RWPE2 (cell line): ENCODE results near the gene RPL4.
"Not testable (repeated sequence)": the region's sequence is repeated elsewhere in the genome, so short reads cannot be mapped to it uniquely, and the experiment has no call there.

Experiments
- ATAC-seq: fragments of 200-7000 bp; cut with Tn5 transposase; 3 replicates; pipeline ENCODE4 v1.9.1; 2021; ENCODE audit warnings: low read depth
- DNase-seq: peaks from one replicate; pipeline ENCODE4 v3.0.0-alpha.2; 2020; ENCODE audit warnings: low spot score
- H3K27ac ChIP-seq: fragments of 450-650 bp; 2 replicates; pipeline ENCODE4 v1.5.1; 2017; ENCODE audit warnings: mild to moderate bottlenecking; ENCODE audit not compliant: poor library complexity, severe bottlenecking
- H3K27me3 ChIP-seq: fragments of 250-450 bp; sonication (Bioruptor Pico); 2 replicates; pipeline ENCODE4 v1.5.1; 2021; ENCODE audit warnings: mild to moderate bottlenecking, moderate library complexity; ENCODE audit not compliant: insufficient read depth, poor library complexity, severe bottlenecking
- H3K36me3 ChIP-seq: fragments of 250-450 bp; sonication (Bioruptor Pico); 2 replicates; pipeline ENCODE4 v1.5.1; 2020; ENCODE audit warnings: low read depth, mild to moderate bottlenecking, moderate library complexity
- H3K4me1 ChIP-seq: fragments of 250-450 bp; sonication (Bioruptor Pico); 2 replicates; pipeline ENCODE4 v1.5.1; 2021; ENCODE audit warnings: mild to moderate bottlenecking, moderate library complexity; ENCODE audit not compliant: insufficient read depth, poor library complexity, severe bottlenecking
- H3K4me3 ChIP-seq: fragments of 250-450 bp; sonication (Bioruptor Pico); 2 replicates; pipeline ENCODE4 v1.5.1; 2021; ENCODE audit warnings: mild to moderate bottlenecking, moderate library complexity; ENCODE audit not compliant: severe bottlenecking
- H3K9me3 ChIP-seq: fragments of 250-450 bp; sonication (Bioruptor Pico); 2 replicates; pipeline ENCODE4 v1.5.1; 2021; ENCODE audit warnings: mild to moderate bottlenecking, moderate library complexity; ENCODE audit not compliant: severe bottlenecking
- CTCF ChIP-seq: fragments of 450-650 bp; IDR thresholded peaks from one replicate; pipeline ENCODE4 v1.5.1; 2017; ENCODE audit warnings: mild to moderate bottlenecking, moderate library complexity; ENCODE audit not compliant: poor library complexity, severe bottlenecking

RPL4 gene

GRCh38 chr15:66462627-66463026 is 42.0 kb downstream of the RPL4 start:
- Histone ChIP-seq H3K9me3 (no peaks in the 10 kb centered on the region), H3K4me3 (no peak overlapping the region), H3K4me1 (peaks cover 41% of the 10 kb centered on the region), H3K27me3 (no peaks in the 10 kb centered on the region), H3K27ac (peak overlapping the region; percentile 93), H3K36me3 (peaks cover 48% of the 10 kb centered on the region)
- ATAC-seq (no peak), DNase-seq (no peak)
- no peak for TF ChIP-seq CTCF

- DNase-seq, result peak; percentile 89
- H3K36me3 ChIP-seq, result peaks cover 48% of the 10 kb centered on the region
- ATAC-seq, result peak; percentile 59
- peak overlapping the region; percentile 93 for H3K27ac ChIP-seq
- no peak overlapping the region for H3K4me3 ChIP-seq
- H3K9me3 ChIP-seq, result no peaks in the 10 kb centered on the region
- H3K27me3 ChIP-seq, result no peaks in the 10 kb centered on the region
- no peak for TF ChIP-seq CTCF
- H3K4me1 ChIP-seq, result peaks cover 41% of the 10 kb centered on the region
Measured at GRCh38 chr15:66461917-66462316, 42.7 kb downstream of the RPL4 start.

- not testable (repeated sequence) for H3K27me3 ChIP-seq
Measured at GRCh38 chr15:66461294-66461693, 43.4 kb downstream of the RPL4 start.

GRCh38 chr15:66459818-66460615 is 44.6 kb downstream of the RPL4 start:
- peak; percentile 92 for ATAC-seq
- Histone ChIP-seq H3K27me3 (no peaks in the 10 kb centered on the region), H3K9me3 (no peaks in the 10 kb centered on the region), H3K36me3 (peaks cover 37% of the 10 kb centered on the region), H3K27ac (peak overlapping the region; percentile 93), H3K4me1 (peaks cover 41% of the 10 kb centered on the region), H3K4me3 (no peak overlapping the region)
- peak; percentile 79 for DNase-seq
- peak; percentile 12 for TF ChIP-seq CTCF

More at GRCh38 chr15:66461294-66461693, 43.4 kb downstream of the RPL4 start:
- not testable (repeated sequence) for H3K4me3 ChIP-seq, ATAC-seq, H3K9me3 ChIP-seq, DNase-seq
- Histone ChIP-seq H3K36me3 (peaks cover 47% of the 10 kb centered on the region), H3K27ac (peak overlapping the region; percentile 93), H3K4me1 (peaks cover 41% of the 10 kb centered on the region)

GRCh38 chr15:66456211-66456610 is 48.4 kb downstream of the RPL4 start:
- Histone ChIP-seq H3K4me1 (peaks cover 27% of the 10 kb centered on the region), H3K27me3 (no peaks in the 10 kb centered on the region), H3K9me3 (no peaks in the 10 kb centered on the region), H3K4me3 (no peak overlapping the region), H3K27ac (peak overlapping the region; percentile 13), H3K36me3 (peaks cover 44% of the 10 kb centered on the region)
- no peak for TF ChIP-seq CTCF
- no peak for DNase-seq
- no peak for ATAC-seq
